ES-I3 (cell line): ENCODE measurements around the gene GSTM3.
"Not testable (repeated sequence)": the region's sequence is repeated elsewhere in the genome, so short reads cannot be mapped to it uniquely, and the experiment has no call there.

Experiments used
- H3K36me3 ChIP-seq: 2 replicates; pipeline ENCODE4 v1.6.1; 2013; ENCODE audit warnings: mild to moderate bottlenecking, low read length, control low read depth, moderate library complexity; ENCODE audit not compliant: insufficient read depth
- H3K4me1 ChIP-seq: 2 replicates; pipeline ENCODE4 v1.6.1; 2013; ENCODE audit warnings: mild to moderate bottlenecking, control low read depth, low read length; ENCODE audit not compliant: insufficient read depth
- H3K9ac ChIP-seq: 2 replicates; pipeline ENCODE4 v1.6.1; 2013; ENCODE audit warnings: low read depth, mild to moderate bottlenecking, low read length, moderate library complexity
- H3K9me3 ChIP-seq: 2 replicates; pipeline ENCODE4 v1.6.1; 2013; ENCODE audit warnings: mild to moderate bottlenecking, low read length, moderate library complexity; ENCODE audit not compliant: control insufficient read depth, insufficient read depth

Gene GSTM3

DNA sequence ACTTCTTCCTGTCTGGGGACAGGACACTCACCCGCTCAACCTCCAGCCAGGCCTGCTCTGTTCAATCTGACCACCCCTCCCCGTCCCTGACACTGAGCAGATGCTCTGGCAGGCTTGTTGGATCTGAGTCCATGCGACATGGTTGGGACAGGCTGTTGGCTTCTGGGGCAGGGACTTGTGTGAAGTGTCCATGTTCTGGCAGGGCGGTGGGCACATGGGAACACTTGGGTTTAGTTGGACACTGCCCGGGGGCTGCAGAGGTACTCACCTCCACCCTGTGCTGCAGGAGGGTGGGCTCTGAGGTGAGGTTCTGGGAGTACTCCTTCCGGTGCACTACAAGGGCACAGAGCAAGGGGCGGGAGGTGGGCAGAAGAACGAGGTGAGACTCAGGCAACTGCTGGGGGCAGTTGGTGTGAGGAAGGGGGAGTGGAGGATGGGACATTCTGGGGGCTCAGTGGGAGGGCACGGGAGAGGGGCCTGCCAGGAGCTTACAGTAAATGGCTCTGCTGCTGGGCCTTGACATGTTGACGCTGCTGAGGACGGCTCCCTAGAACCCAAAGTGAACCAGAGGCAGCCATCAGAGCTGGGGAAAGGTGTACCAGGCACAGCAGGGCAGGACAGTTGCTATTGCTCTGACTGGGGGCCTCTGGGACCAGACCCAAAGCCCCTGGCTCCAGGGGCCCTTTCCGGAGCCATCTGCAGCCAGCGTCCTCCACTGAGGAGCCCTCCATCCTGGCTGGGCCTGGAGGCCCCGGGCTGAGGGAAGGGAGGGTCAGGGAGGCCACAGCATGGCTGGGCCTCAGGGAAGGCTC is 20.6 kb upstream of the GSTM3 start:
- H3K36me3 ChIP-seq, result no peaks in the 10 kb centered on the region
- no peaks in the 10 kb centered on the region for H3K9me3 ChIP-seq
- H3K9ac ChIP-seq, result no peak overlapping the region
- H3K4me1 ChIP-seq, result no peaks in the 10 kb centered on the region

DNA sequence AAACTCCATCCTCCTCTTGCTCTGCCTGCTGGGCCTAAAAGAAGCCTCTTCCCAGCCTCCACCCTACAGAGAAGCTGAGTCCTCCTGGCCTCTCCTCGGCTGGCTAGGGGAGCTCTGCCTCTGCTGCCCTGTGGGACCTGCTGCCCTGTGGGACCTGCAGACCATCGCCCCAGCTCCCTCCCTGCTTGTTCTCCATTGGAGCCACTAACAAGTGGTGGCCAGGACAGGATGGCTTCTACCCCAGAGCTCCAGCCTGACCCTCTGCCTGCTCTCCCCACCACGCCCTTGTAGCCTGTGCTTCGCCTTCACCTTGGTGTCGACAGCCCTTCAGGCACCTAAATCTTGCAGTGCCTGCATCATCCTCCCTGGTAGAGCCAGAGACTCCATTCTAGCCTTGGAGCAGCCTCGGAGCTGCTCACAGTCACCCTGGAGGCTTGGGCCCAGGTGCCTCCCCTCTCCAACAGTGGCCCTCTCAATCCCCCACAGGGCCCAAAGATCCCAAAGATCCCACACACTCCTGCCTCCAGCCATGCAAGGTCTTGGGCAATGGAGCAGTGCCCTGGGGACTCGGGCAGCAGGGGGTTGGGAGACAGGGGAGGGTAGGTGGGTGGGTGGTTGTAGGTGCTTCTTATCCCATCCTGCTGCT is 19.9 kb upstream of the GSTM3 start:
- no peaks in the 10 kb centered on the region for H3K9me3 ChIP-seq
- no peak overlapping the region for H3K9ac ChIP-seq
- H3K4me1 ChIP-seq, result no peaks in the 10 kb centered on the region
- no peaks in the 10 kb centered on the region for H3K36me3 ChIP-seq

DNA sequence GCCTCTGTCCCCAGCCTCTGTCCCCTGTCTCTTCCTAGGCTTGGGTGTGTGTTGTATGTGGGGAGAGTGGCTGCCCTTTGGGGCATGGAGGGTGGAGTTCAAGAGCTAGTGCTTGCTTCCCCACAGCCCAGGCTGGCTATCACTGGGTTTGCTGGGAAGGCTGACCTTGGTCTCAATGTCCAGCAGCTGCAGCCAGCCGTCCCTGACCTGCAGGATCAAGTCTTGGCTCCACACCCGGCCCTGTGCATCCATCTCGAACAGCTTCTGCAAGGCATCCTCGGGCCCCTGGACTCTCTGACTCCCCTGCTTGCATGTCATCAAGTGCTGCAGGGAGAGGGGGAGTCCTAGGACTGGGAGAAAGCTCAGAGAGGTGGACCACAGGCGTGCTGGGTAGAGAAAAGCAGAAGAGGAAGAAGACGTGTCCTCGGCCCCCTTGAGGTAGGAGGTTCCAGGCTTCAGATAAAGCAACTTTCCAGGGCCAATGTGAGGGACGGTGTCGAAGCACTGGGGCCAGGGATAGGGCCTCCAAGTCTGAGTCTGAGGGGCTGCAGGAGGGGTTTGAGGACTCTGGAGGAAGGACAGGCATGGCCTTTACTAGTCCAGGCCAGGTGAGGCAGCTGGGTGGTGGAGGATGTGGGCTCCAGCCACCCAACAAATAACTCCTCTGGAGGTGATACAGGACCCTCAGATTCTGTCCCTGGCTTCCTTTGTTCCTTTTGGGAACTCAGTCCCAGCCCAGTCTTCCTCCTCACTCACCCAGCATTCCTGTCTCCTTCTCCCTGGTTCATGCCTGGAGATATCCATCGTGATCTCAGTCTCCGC is 18.9 kb upstream of the GSTM3 start:
- Histone ChIP-seq H3K9me3 (no peaks in the 10 kb centered on the region), H3K9ac (no peak overlapping the region), H3K36me3 (no peaks in the 10 kb centered on the region), H3K4me1 (no peaks in the 10 kb centered on the region)

DNA sequence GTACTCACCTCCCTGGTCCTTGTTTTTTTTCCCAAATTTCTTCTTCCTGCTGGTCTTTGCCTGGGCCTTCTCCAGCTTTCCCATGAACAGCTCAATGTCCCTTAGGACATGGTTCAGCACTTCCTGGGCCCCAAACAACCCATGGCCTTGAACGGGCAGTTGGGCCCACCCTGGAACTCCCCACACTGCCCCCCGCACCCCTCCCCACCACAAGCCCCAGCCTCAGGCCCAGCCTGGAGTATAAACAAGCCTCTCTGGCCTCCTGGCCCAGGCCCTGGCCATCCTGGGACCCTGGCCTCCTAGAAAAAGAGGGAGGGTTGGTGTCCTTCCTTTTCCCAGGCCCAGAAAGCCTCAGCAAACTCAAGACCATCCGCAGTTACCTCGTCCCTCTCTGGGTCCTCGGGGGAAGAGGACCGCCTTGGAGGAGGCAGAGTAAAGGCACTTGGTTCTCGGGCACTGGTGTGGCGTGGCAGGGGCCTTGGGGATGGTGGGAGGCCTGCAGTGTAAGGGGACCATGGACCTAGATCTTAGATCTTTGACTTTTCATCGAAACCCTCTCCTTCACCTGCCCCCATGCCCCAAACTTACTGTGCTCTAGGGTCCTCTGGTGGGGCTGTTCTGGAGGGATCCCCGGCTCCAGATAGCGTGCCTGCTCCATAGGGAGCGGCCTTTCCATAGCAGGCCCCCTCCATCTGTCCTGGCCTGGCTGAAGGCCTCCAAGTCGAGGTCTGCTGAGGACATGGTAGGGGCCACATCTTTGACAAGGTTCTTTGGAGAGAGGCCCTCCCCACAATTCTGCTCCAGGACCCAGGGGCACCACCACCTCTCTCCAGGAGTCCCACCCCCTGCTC is 17.3 kb upstream of the GSTM3 start:
- no peaks in the 10 kb centered on the region for H3K4me1 ChIP-seq
- H3K36me3 ChIP-seq, result no peaks in the 10 kb centered on the region
- H3K9me3 ChIP-seq, result no peaks in the 10 kb centered on the region
- H3K9ac ChIP-seq, result no peak overlapping the region

DNA sequence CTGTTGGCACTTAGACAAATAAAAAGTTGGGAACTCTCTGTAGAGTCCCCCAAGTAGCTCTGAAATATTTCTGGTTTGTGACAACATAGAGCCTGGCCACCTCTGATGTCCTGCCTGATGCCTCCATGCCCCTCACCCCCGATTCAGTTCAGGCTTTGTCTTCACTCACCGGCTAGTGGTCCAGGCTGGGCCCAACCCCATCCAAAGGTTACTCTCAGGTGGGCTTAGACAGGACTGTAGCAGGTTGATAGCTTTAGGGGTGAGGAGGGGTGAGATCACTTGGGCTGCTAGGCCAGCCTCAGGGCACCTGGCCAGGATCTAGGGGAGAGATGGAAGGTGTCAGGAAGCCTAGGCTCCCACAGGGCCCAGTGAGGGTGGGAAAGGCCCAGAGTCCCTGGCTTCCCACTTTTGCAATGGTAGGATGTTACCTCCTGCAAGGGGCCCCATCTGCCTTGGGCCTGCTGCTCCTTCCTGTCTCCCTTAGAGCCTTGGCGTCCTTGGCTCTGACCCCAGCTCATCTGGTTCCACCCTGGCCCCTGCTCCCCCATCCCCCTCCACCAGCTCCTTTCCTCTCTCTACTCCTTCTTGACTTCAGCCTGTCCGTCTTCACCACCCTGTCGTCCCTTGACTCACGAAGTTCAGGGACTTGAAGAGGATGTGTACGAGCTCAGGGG is 16.1 kb upstream of the GSTM3 start:
- H3K9me3 ChIP-seq, result no peaks in the 10 kb centered on the region
- H3K36me3 ChIP-seq, result no peaks in the 10 kb centered on the region
- no peak overlapping the region for H3K9ac ChIP-seq
- no peaks in the 10 kb centered on the region for H3K4me1 ChIP-seq

DNA sequence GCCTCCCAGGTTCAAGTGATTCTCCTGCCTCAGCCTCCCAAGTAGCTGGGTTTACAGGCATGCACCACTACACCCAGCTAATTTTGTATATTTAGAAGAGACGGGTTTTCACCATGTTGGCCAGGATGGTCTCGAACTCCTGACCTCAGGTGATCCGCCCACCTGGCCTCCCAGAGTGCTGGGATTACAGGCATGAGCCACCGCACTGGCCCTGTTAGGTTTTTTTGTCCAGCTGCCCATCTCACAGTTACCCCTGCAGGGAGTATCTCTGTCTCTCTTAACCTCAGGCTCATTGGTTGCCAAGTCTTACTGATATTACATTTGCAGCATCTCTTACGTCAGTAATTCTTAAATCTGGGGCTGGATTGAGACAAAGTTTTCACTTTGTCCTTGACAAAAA is 15.5 kb upstream of the GSTM3 start:
- not testable (repeated sequence) for H3K36me3 ChIP-seq, H3K9me3 ChIP-seq, H3K4me1 ChIP-seq, H3K9ac ChIP-seq

DNA sequence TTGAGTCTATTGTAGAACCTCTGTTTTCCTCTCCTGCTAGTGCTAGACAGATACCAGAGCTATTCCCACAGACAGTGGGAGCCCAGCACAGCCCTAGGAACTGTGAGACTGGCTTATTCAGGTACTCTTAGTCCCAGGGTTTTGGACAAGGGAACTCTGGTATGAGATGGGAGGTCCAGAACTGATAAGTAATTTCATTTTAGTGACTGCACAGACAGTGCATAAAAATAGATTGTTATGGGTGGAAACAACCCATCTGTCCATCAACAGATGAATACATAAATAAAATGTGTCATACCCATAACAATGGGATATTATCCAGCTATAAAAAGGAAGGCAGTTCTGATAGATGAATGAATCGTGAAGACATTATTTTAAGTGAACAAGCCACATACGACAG is 13.9 kb upstream of the GSTM3 start:
- H3K9ac ChIP-seq, result no peak overlapping the region
- H3K36me3 ChIP-seq, result no peaks in the 10 kb centered on the region
- no peaks in the 10 kb centered on the region for H3K4me1 ChIP-seq
- H3K9me3 ChIP-seq, result no peaks in the 10 kb centered on the region

DNA sequence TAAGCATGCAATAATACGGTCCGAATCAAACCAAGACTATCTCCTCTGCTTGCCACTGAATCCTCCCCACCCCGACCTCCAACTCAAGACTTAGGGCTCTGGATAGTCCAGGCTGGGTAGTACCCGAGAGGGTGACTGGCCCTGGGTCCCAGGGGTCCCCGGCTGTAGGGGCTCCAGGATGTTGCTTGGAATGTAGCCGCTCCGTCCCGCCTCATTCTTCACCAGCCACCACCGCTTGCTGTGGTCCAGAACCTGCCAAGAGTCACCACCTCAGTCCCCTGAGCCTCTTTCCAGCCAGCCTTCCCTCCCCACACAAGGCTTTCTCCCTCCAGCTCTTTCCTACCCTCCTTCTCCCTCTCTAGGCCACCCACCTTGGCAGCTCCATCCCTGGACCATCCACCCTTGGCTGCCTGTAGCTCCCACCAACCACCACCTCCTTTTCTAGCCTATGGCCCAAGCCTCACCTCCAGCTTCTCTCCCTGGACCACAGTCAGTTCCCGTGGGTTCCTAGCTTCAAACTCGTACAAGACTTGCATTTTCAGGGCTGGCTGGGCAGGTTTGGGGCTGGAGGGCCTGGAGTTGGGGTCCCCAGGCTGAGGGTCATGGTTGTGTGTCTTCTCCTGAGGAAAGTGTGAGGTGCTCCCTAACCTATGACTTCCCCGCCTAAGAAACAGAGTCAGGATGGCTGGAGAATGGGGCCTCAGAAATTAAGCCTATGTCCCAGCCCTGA is 10.9 kb upstream of the GSTM3 start:
- Histone ChIP-seq H3K4me1 (no peaks in the 10 kb centered on the region), H3K9me3 (no peaks in the 10 kb centered on the region)

DNA sequence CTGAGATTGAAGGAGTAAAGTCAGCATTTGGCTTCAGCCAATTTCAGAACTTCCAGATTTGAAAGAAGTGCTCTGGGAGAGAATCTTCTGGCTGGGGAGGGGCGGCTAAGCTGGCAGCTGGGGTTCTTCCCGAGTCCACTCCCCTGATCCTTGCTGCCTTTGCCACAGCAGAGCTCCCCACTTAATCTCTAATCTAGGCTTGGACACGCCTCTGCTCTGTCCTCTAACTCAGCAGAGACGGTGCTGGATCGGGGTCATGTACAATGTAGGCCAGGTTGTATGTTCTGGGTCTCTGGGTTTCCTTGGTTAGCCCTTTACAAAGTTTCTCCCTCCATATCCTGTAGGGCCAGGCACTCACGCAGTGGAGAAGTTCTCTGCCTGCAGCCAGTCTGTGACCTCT is 10.1 kb upstream of the GSTM3 start:
- H3K9me3 ChIP-seq, result no peaks in the 10 kb centered on the region
- H3K4me1 ChIP-seq, result no peaks in the 10 kb centered on the region
- no peak overlapping the region for H3K9ac ChIP-seq
- H3K36me3 ChIP-seq, result no peaks in the 10 kb centered on the region

More for the DNA sequence above, 10.9 kb upstream of the GSTM3 start:
- Histone ChIP-seq H3K36me3 (no peaks in the 10 kb centered on the region), H3K9ac (no peak overlapping the region)

DNA sequence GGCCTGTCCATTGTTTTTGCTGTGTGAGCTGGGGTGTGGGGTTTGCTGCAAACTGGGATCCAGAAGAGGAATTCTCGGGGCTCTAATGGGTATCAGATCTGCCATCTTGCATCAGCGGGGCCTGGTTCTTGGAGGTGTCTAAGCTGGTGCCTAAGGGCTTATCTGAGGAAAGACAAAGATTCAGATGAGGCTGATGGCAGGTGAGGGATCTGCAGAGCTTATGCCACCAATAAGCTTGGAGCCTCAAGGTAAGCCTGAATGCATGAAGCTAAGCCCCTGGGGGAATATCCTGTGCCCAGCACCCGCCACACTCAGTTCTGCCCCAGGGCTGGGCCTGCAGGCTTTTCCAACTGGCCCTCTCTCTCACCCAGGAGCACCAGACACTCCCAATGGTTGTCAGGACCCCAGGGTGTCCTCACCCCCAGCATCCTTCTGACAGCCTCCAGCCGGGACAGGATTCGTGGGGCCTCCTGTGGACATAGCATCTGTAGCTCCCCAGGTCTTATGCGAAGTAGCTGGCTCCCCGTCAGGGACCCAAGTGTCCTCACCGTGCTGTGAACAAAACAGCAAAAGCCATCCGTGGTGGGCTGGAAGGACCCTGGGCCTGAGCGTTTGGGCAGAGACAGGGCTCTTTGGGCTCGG is 9.5 kb upstream of the GSTM3 start:
- Histone ChIP-seq H3K4me1 (no peaks in the 10 kb centered on the region), H3K9me3 (no peaks in the 10 kb centered on the region), H3K36me3 (no peaks in the 10 kb centered on the region), H3K9ac (no peak overlapping the region)

DNA sequence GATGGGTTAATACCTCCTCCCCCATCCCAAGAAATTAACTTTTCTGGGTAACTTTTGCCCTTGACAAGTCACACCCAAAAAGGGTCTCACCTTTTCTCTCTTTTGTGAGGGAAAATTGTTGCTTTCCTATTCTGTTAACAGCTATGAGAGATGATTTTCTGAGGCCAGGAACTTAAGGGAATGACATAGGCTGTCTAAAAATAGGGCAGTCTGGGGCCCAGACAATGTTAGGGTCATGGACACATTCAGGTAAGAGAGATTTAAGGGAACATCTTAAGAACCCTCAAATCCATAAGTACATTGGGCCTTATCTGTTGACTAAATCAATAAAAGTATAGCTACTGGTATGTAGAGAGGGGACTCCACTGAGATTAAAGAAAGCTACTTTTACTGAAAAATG is 8.4 kb upstream of the GSTM3 start:
- H3K4me1 ChIP-seq, result no peaks in the 10 kb centered on the region
- H3K36me3 ChIP-seq, result no peaks in the 10 kb centered on the region
- H3K9me3 ChIP-seq, result no peaks in the 10 kb centered on the region
- no peak overlapping the region for H3K9ac ChIP-seq

DNA sequence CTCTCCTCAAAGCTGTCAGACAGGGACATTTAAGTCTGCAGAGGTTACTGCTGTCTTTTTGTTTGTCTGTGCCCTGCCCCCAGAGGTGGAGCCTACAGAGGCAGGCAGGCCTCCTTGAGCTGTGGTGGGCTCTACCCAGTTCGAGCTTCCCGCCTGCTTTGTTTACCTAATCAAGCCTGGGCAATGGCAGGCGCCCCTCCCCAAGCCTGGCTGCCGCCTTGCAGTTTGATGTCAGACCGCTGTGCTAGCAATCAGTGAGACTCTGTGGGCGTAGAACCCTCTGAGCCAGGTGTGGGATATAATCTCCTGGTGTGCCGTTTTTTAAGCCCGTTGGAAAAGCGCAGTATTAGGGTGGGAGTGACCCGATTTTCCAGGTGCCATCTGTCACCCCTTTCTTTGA is 7.5 kb upstream of the GSTM3 start:
- not testable (repeated sequence) for H3K9me3 ChIP-seq, H3K4me1 ChIP-seq, H3K9ac ChIP-seq, H3K36me3 ChIP-seq
